ENCODE results near the gene FGF18. TPM values are rescaled to one million over a fixed set of nuclear protein-coding genes. Genes with fewer than 3 reads are reported as not detected.

FGF18 gene
- total and polyA plus RNA-seq, 4 experiments from 2014 or later = 0.09 to 0.32 (median 0.17) TPM; not detected in 1

DNA sequence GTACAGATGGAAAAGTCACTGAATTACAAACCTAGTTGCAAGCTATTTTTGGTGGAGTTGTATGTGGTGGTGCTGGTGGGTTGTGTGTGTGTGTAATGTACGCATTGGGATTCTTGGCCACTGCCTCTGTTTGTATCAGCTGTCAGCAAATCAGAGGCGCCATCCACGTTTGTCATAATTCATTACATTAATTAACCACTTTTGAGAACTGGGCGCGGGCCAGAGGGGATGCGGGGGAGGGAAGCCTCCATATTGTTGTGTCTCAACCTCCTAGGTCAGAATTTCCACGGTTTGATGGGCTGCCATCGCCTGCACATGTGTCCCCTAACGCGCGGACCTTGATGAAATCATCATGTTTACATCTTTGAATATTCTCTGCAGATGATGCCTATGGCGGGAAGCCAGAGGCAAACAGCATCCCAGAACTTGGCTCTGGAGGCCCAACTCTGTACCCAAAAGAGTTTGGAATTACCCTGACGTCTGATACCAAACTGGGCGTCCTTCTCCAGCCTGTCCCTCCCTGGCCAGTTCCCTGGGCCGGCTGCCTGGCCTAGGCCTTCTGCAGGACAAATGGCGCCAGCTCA is 54.9 kb downstream of the FGF18 start:
- CTCF ChIA-PET (ENCODE audit: partially characterized antibody) = interaction anchor here (1.3 kb wide), 1 partner anchor 11 kb away, joined by 3 read pairs; no protein-coding TSS in a partner anchor
- no peak overlapping the region for H3K27ac Mint-ChIP-seq

DNA sequence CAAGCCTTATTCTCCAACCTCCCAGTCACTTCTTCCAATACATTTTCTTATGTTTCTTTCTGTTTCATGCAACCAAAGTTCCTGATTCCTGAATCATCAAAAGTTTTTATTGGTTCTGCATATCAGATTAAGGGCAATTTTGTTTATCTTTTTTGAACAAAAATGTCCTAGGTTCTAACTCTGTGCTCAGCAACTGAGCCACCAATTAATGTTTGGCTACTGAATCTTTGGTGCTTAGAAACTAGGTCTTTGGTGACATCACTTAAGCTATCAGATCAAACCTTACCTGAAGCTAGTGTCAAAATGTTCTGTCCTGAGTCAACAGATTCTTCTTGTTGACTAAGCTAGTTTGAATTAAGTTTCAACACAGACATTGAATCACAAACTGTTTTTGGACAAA is 56.1 kb downstream of the FGF18 start:
- H3K27ac Mint-ChIP-seq = no peak overlapping the region
- H3K4me3 ChIP-seq (ENCODE audit: low read length in 2 of 2) = no peak overlapping the region
- H3K9me3 Mint-ChIP-seq = peaks cover 0 to 6% (median 0%) of the 10 kb centered on the region in 8 donors
- no peak overlapping the region for H3K27ac ChIP-seq (ENCODE audit: low read depth, low read length)
- no peaks in the 10 kb centered on the region for H3K36me3 ChIP-seq (ENCODE audit: insufficient read depth, low read length)
- peaks cover 0 to 13% (median 4%) of the 10 kb centered on the region in 4 donors for H3K4me1 Mint-ChIP-seq
- peaks cover 0 to 2% of the 10 kb centered on the region in 2 donors for H3K27me3 Mint-ChIP-seq
- no peaks in the 10 kb centered on the region for H3K27me3 ChIP-seq (ENCODE audit: insufficient read depth, low read length)
- intact Hi-C loops (cut with micrococcal nuclease) = no loop called here
- ChIA-PET POLR2A (ENCODE audit: partially characterized antibody) (no interaction called here), CTCF (ENCODE audit: partially characterized antibody) (interaction anchor here (0.7 kb wide), 1 partner anchor 9 kb away, joined by 4 read pairs; no protein-coding TSS in a partner anchor)
- H3K4me1 ChIP-seq (ENCODE audit: insufficient read depth, low read length) = peaks cover 13% of the 10 kb centered on the region
- H3K36me3 Mint-ChIP-seq = no peaks in the 10 kb centered on the region
- H3K9me3 ChIP-seq (ENCODE audit: control insufficient read depth in 1 of 2, low read length in 2 of 2) = no peaks in the 10 kb centered on the region
- no peak for DNase-seq
- no peak overlapping the region for H3K4me3 Mint-ChIP-seq

More for the DNA sequence above, 54.9 kb downstream of the FGF18 start:
- peaks cover 0 to 4% (median 1%) of the 10 kb centered on the region in 4 donors for H3K4me1 Mint-ChIP-seq
- H3K4me3 ChIP-seq (ENCODE audit: low read length in 2 of 2) = no peak overlapping the region
- H3K27ac ChIP-seq (ENCODE audit: low read depth, low read length) = no peak overlapping the region
- POLR2A ChIA-PET (ENCODE audit: partially characterized antibody) = no interaction called here
- no peak overlapping the region for H3K4me3 Mint-ChIP-seq
- peaks cover 7% of the 10 kb centered on the region for H3K4me1 ChIP-seq (ENCODE audit: insufficient read depth, low read length)
- H3K27me3 Mint-ChIP-seq = peaks cover 0 to 2% of the 10 kb centered on the region in 2 donors
- no peaks in the 10 kb centered on the region for H3K9me3 ChIP-seq (ENCODE audit: control insufficient read depth in 1 of 2, low read length in 2 of 2)
- no peaks in the 10 kb centered on the region for H3K36me3 Mint-ChIP-seq
- intact Hi-C loops (cut with micrococcal nuclease) = no loop called here
- H3K36me3 ChIP-seq (ENCODE audit: insufficient read depth, low read length) = no peaks in the 10 kb centered on the region
- H3K27me3 ChIP-seq (ENCODE audit: insufficient read depth, low read length) = no peaks in the 10 kb centered on the region
- no peak for DNase-seq
- peaks cover 0 to 6% (median 0%) of the 10 kb centered on the region in 8 donors for H3K9me3 Mint-ChIP-seq

GRCh38 chr5:171476701-171477100 is 57.3 kb downstream of the FGF18 start:
- Mint-ChIP-seq H3K27me3 (no peaks in the 10 kb centered on the region), H3K4me3 (no peak overlapping the region), H3K27ac (no peak overlapping the region), H3K36me3 (no peaks in the 10 kb centered on the region), H3K4me1 (peaks cover 0 to 13% (median 4%) of the 10 kb centered on the region in 4 donors), H3K9me3 (peaks cover 0 to 6% (median 0%) of the 10 kb centered on the region in 8 donors)
- Histone ChIP-seq H3K27me3 (ENCODE audit: insufficient read depth, low read length) (no peaks in the 10 kb centered on the region), H3K9me3 (ENCODE audit: control insufficient read depth in 1 of 2, low read length in 2 of 2) (no peaks in the 10 kb centered on the region), H3K4me1 (ENCODE audit: insufficient read depth, low read length) (peaks cover 13% of the 10 kb centered on the region), H3K4me3 (ENCODE audit: low read length in 2 of 2) (no peak overlapping the region), H3K36me3 (ENCODE audit: insufficient read depth, low read length) (no peaks in the 10 kb centered on the region), H3K27ac (ENCODE audit: low read depth, low read length) (no peak overlapping the region)
- ChIA-PET CTCF (ENCODE audit: partially characterized antibody) (no interaction called here), POLR2A (ENCODE audit: partially characterized antibody) (no interaction called here)
- DNase-seq = no peak
- intact Hi-C loops (cut with micrococcal nuclease) = no loop called here

DNA sequence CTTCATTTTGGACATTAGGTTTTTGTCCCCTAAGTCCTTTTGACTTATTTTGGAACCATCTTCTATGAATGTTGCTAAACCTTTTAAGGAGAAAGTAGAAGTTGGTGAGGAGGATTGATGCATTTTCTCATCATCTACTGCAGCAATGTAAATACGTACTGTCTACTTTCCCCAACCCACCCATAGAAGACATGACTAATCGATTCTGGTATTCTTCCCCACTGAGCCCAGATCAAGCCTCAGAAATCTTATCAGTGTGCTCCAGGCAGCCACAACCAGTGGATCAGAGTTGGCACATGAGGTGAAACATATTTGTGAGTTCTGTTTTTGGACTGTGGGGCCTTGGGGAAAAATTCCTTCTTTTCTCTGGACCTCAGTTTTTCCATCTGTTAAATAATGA is 57.7 kb downstream of the FGF18 start:
- Histone ChIP-seq H3K9me3 (ENCODE audit: control insufficient read depth in 1 of 2, low read length in 2 of 2) (no peaks in the 10 kb centered on the region), H3K4me1 (ENCODE audit: insufficient read depth, low read length) (peaks cover 13% of the 10 kb centered on the region), H3K36me3 (ENCODE audit: insufficient read depth, low read length) (no peaks in the 10 kb centered on the region), H3K4me3 (ENCODE audit: low read length in 2 of 2) (no peak overlapping the region), H3K27ac (ENCODE audit: low read depth, low read length) (no peak overlapping the region), H3K27me3 (ENCODE audit: insufficient read depth, low read length) (no peaks in the 10 kb centered on the region)
- ChIA-PET POLR2A (ENCODE audit: partially characterized antibody) (no interaction called here), CTCF (ENCODE audit: partially characterized antibody) (no interaction called here)
- no peaks in the 10 kb centered on the region for H3K27me3 Mint-ChIP-seq
- H3K4me3 Mint-ChIP-seq = no peak overlapping the region
- H3K4me1 Mint-ChIP-seq = peaks cover 0 to 13% (median 4%) of the 10 kb centered on the region in 4 donors
- H3K36me3 Mint-ChIP-seq = no peaks in the 10 kb centered on the region
- intact Hi-C loops (cut with micrococcal nuclease) = no loop called here
- no peak overlapping the region for H3K27ac Mint-ChIP-seq
- H3K9me3 Mint-ChIP-seq = peaks cover 0 to 6% (median 0%) of the 10 kb centered on the region in 8 donors
- no peak for DNase-seq

DNA sequence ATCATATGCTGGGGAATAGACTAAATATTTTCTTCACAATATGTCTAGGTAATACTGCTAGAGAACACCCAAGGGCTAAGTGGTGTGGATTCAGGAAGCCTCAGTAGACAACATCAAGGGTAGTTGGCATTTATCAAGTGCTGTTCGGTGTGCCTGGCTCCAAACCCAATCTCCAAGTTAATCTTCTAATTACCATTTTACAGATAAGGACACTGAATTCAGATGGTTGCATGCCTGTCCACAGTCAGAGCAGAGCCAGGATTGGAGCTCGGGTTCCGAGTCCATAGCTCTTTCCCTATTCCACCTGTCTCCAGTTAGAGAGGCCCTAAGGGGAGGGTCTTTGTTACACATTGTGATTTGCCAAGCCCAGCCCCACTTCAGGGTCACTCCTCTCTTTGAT is 58.2 kb downstream of the FGF18 start:
- DNase-seq = no peak
- intact Hi-C loops (cut with micrococcal nuclease) = no loop called here
- Mint-ChIP-seq H3K36me3 (no peaks in the 10 kb centered on the region), H3K4me3 (no peak overlapping the region), H3K27me3 (no peaks in the 10 kb centered on the region), H3K9me3 (peaks cover 0 to 3% (median 0%) of the 10 kb centered on the region in 8 donors), H3K27ac (no peak overlapping the region), H3K4me1 (peaks cover 0 to 13% (median 4%) of the 10 kb centered on the region in 4 donors)
- Histone ChIP-seq H3K4me1 (ENCODE audit: insufficient read depth, low read length) (peaks cover 13% of the 10 kb centered on the region), H3K36me3 (ENCODE audit: insufficient read depth, low read length) (no peaks in the 10 kb centered on the region), H3K27me3 (ENCODE audit: insufficient read depth, low read length) (no peaks in the 10 kb centered on the region), H3K9me3 (ENCODE audit: control insufficient read depth in 1 of 2, low read length in 2 of 2) (no peaks in the 10 kb centered on the region), H3K4me3 (ENCODE audit: low read length in 2 of 2) (no peak overlapping the region), H3K27ac (ENCODE audit: low read depth, low read length) (no peak overlapping the region)
- CTCF ChIA-PET (ENCODE audit: partially characterized antibody) = no interaction called here
- POLR2A ChIA-PET (ENCODE audit: partially characterized antibody) = no interaction called here

DNA sequence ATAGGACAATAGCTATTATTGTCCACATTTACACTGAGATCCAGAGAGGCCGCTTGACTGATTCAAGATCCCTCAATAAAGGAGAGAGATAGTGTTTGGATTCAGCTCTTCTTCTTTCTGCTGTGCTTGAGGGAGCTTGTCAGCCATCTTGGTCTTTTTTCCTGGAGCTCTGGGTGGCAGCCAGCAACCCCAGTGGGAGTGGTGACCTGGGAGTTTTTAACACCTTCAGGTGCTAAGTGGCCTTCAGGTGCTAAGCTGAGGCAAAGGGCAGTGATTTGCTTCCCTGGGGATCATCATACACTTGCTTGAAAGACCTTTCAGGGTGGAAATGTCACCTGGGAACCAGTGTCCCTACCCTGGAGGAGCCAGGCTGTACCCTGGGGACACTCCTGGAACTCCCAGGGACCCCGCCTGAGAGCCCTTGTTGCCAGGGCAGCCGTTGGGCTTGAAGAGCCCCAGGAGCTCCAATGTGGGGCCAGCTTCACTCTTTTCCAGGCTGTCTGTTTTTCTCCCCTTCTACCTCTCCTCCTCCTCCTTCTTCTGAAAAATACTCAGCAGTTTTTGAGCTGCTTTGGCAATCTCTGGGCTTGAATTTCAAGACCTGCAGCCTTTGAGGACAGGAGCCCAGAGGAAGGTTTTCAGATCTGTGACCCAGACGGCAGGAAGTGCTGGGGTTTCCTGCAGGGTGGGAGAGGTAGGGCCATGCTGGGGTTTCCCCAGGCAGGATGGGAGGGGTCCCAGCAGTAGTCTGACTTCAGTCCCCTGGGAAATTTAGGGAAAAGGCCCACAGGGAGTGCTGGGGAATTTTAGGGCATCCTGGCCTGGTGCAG is 59.7 kb downstream of the FGF18 start:
- CTCF ChIA-PET (ENCODE audit: partially characterized antibody) = no interaction called here
- no peak overlapping the region for H3K27ac ChIP-seq (ENCODE audit: low read depth, low read length)
- Mint-ChIP-seq H3K27ac (no peak overlapping the region), H3K4me3 (no peak overlapping the region), H3K27me3 (no peaks in the 10 kb centered on the region), H3K4me1 (peaks cover 0 to 13% (median 4%) of the 10 kb centered on the region in 4 donors), H3K36me3 (no peaks in the 10 kb centered on the region), H3K9me3 (peaks cover 0 to 4% (median 0%) of the 10 kb centered on the region in 8 donors)
- H3K4me1 ChIP-seq (ENCODE audit: insufficient read depth, low read length) = peaks cover 13% of the 10 kb centered on the region
- no peaks in the 10 kb centered on the region for H3K27me3 ChIP-seq (ENCODE audit: insufficient read depth, low read length)
- H3K9me3 ChIP-seq (ENCODE audit: control insufficient read depth in 1 of 2, low read length in 2 of 2) = no peaks in the 10 kb centered on the region
- POLR2A ChIA-PET (ENCODE audit: partially characterized antibody) = no interaction called here
- H3K36me3 ChIP-seq (ENCODE audit: insufficient read depth, low read length) = no peaks in the 10 kb centered on the region
- DNase-seq = peak in 1 of 5 donors; percentile 4
- no peak overlapping the region for H3K4me3 ChIP-seq (ENCODE audit: low read length in 2 of 2)
- intact Hi-C loops (cut with micrococcal nuclease) = no loop called here

- CTCF ChIA-PET (ENCODE audit: partially characterized antibody) = no interaction called here
- H3K36me3 Mint-ChIP-seq = no peaks in the 10 kb centered on the region
- H3K4me1 Mint-ChIP-seq = peaks cover 0 to 13% (median 4%) of the 10 kb centered on the region in 4 donors
- Histone ChIP-seq H3K4me3 (ENCODE audit: low read length in 2 of 2) (no peak overlapping the region), H3K36me3 (ENCODE audit: insufficient read depth, low read length) (no peaks in the 10 kb centered on the region), H3K9me3 (ENCODE audit: control insufficient read depth in 1 of 2, low read length in 2 of 2) (no peaks in the 10 kb centered on the region), H3K27ac (ENCODE audit: low read depth, low read length) (no peak overlapping the region), H3K27me3 (ENCODE audit: insufficient read depth, low read length) (no peaks in the 10 kb centered on the region), H3K4me1 (ENCODE audit: insufficient read depth, low read length) (peaks cover 13% of the 10 kb centered on the region)
- H3K9me3 Mint-ChIP-seq = peaks cover 0 to 6% (median 0%) of the 10 kb centered on the region in 8 donors
- POLR2A ChIA-PET (ENCODE audit: partially characterized antibody) = no interaction called here
- peak overlapping the region in 1 of 8 donors; percentile 18 for H3K4me3 Mint-ChIP-seq
- H3K27me3 Mint-ChIP-seq = peaks cover 0 to 2% of the 10 kb centered on the region in 2 donors
- H3K27ac Mint-ChIP-seq = peak overlapping the region in 1 of 7 donors; percentile 37
- intact Hi-C loops (cut with micrococcal nuclease) = no loop called here
- no peak for DNase-seq
Measured at GRCh38 chr5:171479776-171480125, 60.3 kb downstream of the FGF18 start.

Measured in CD4-positive, alpha-beta memory T cell (primary cell).